Testis (tissue), 2 donors: ENCODE results near the gene CNNM2.

Source experiments
- CTCF ChIP-seq, 3 experiments: fragments of 450-650 bp in 2 of 3; fragments of 200-600 bp in 1 of 3; sonication (generic) in 1 of 3; IDR thresholded peaks; one replicate each; pipeline ENCODE4 v1.5.1; 2016 to 2019; ENCODE audit warnings: antibody characterized with exemption in 3 of 3, mild to moderate bottlenecking in 2 of 3, moderate library complexity in 1 of 3
- POLR2A ChIP-seq: fragments of 450-650 bp; IDR thresholded peaks from one replicate; pipeline ENCODE4 v1.6.1; 2017; ENCODE audit warnings: antibody characterized with exemption, mild to moderate bottlenecking, moderate library complexity

DNA sequence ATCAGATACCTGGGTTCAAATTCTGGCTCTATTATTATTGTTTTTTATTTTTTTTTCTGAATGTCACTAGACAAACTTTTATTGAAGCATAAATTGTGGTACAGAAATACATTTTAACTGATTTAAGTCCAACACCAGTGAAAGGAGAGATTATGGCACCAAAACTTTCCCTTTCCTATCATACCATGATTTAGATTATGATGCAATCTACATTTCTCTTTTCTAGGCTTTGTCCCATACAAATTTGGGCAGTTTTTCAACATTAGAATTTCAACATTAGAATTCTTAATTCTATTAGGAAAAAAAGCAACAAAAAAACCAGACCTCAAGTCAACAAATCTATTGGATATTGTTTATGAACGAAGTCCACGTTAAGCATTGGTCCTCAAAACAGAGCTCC, 37.8 kb upstream of the CNNM2 start:
- TF ChIP-seq POLR2A (no peak), CTCF (IDR thresholded peaks at IDR 0.05) (no peak)
